Islet precursor cell (in vitro differentiated cells): Measurements from ENCODE around the gene CEP83.
"Not testable (repeated sequence)": the region's sequence is repeated elsewhere in the genome, so short reads cannot be mapped to it uniquely, and the experiment has no call there.

Experiments
- DNase-seq: peaks from one replicate; pipeline ENCODE4 v3.0.0-alpha.2; 2018

The CEP83 gene

GRCh38 chr12:94459728-94460615, at the start of gene CEP83:
TSS of gene CEP83 (minus strand) at chr12:94459867. CDS start at chr12:94412490, 47,377 bp downstream.
- peak; percentile 97 for DNase-seq

GRCh38 chr12:94509317-94509716, 49.6 kb upstream of the CEP83 start:
- no peak for DNase-seq

- no peak for DNase-seq
Observed at GRCh38 chr12:94507455-94507854, 47.8 kb upstream of the CEP83 start.

- no peak for DNase-seq
Observed at GRCh38 chr12:94504386-94504785, 44.7 kb upstream of the CEP83 start.

- DNase-seq: no peak
Observed at GRCh38 chr12:94503619-94504018, 44.0 kb upstream of the CEP83 start.

- no peak for DNase-seq
Observed at GRCh38 chr12:94500831-94501567, 41.3 kb upstream of the CEP83 start.

GRCh38 chr12:94498698-94499097, 39.0 kb upstream of the CEP83 start:
- DNase-seq: no peak

GRCh38 chr12:94498073-94498472, 38.4 kb upstream of the CEP83 start:
- DNase-seq: no peak

GRCh38 chr12:94495445-94496115, 35.9 kb upstream of the CEP83 start:
- DNase-seq: no peak

GRCh38 chr12:94491489-94491888, 31.8 kb upstream of the CEP83 start:
- no peak for DNase-seq

GRCh38 chr12:94488463-94488862, 28.8 kb upstream of the CEP83 start:
- no peak for DNase-seq

- no peak for DNase-seq
Observed at GRCh38 chr12:94481734-94482133, 22.1 kb upstream of the CEP83 start.

- DNase-seq: no peak
Observed at GRCh38 chr12:94469522-94469921, 9.9 kb upstream of the CEP83 start.

GRCh38 chr12:94460616-94460959, 921 bp upstream of the CEP83 start:
- DNase-seq: no peak

- no peak for DNase-seq
Observed at GRCh38 chr12:94458877-94459727, 565 bp downstream of the CEP83 start.

GRCh38 chr12:94457311-94457710, 2.4 kb downstream of the CEP83 start:
- DNase-seq: no peak

- not testable (repeated sequence) for DNase-seq
Observed at GRCh38 chr12:94454318-94454717, 5.3 kb downstream of the CEP83 start.

- DNase-seq: no peak
Observed at GRCh38 chr12:94445662-94446061, 14.0 kb downstream of the CEP83 start.

- no peak for DNase-seq
Observed at GRCh38 chr12:94437303-94437702, 22.4 kb downstream of the CEP83 start.

GRCh38 chr12:94435511-94435927, 24.1 kb downstream of the CEP83 start:
- peak; percentile 78 for DNase-seq

GRCh38 chr12:94434171-94434570, 25.5 kb downstream of the CEP83 start:
- no peak for DNase-seq

- no peak for DNase-seq
Observed at GRCh38 chr12:94433744-94434143, 25.9 kb downstream of the CEP83 start.

- no peak for DNase-seq
Observed at GRCh38 chr12:94430304-94430703, 29.4 kb downstream of the CEP83 start.
